HepG2 (cell line): Measurements from ENCODE around the gene PIP5KL1. TPM values are rescaled to one million over a fixed set of nuclear protein-coding genes. Genes with fewer than 3 reads are reported as not detected.

ENCODE experiments used
- MEF2D ChIP-seq: sonication (generic); formaldehyde crosslinking; IDR thresholded peaks from 2 replicates; pipeline ENCODE4 v1.5.1; 2020; ENCODE audit warnings: mild to moderate bottlenecking, missing genetic modification reagents
- MEIS2 ChIP-seq: sonication (generic); formaldehyde crosslinking; IDR thresholded peaks from 2 replicates; pipeline ENCODE4 v1.9.0; 2021; ENCODE audit warnings: mild to moderate bottlenecking, missing genetic modification reagents
- PAF1 ChIP-seq: IDR thresholded peaks from 2 replicates; pipeline ENCODE4 v1.6.1; 2016; ENCODE audit warnings: missing genetic modification reagents, missing compliant biosample characterization
- POLR2G ChIP-seq: fragments of 200-400 bp; formaldehyde crosslinking; IDR thresholded peaks from 2 replicates; pipeline ENCODE4 v1.6.1; 2018; ENCODE audit warnings: mild to moderate bottlenecking, low read depth, low read length, moderate library complexity
- ZNF12 ChIP-seq: sonication (generic); formaldehyde crosslinking; IDR thresholded peaks from 2 replicates; pipeline ENCODE4 v1.5.0; 2020; ENCODE audit warnings: missing genetic modification reagents
- ZNF775 ChIP-seq: sonication (generic); formaldehyde crosslinking; IDR thresholded peaks from 2 replicates; pipeline ENCODE4 v1.4.0; 2020; ENCODE audit warnings: missing genetic modification reagents, mild to moderate bottlenecking, moderate library complexity, borderline replicate concordance
- polyA plus RNA-seq, 8 experiments: library from polyadenylated mRNA; depleted of rRNA in 3 of 8; stranded (reverse) in 7 of 8; unstranded in 1 of 8; fragments of >200 nt; fragmentation: Illumina TruSeq in 4 of 8; extraction: Trizol in 4 of 8; gene quantifications; 2 replicates each; pipeline versions ENCODE4 v1.2.1 to v1.2.3, GENCODE V29; 2011 to 2016; ENCODE audit warnings: low read depth in 4 of 8, missing spikeins in 1 of 8, mixed read lengths in 1 of 8; ENCODE audit not compliant: insufficient read depth in 1 of 8
- total RNA-seq, 5 experiments: library from RNA; depleted of rRNA; stranded (reverse); fragments of >200 nt; fragmentation: Illumina TruSeq; extraction: Trizol; gene quantifications; 2 replicates each; pipeline ENCODE4 v1.2.3, GENCODE V29; 2016; ENCODE audit warnings: low read depth in 1 of 5
- TF ChIP-seq, protein P1 (sequence below): IDR thresholded peaks from 2 replicates; pipeline ENCODE4 v1.6.1; 2016; ENCODE audit warnings: low read depth
- TF ChIP-seq, protein P2 (sequence below): sonication (generic); formaldehyde crosslinking; IDR thresholded peaks from 2 replicates; pipeline ENCODE4 v1.4.0; 2020; ENCODE audit warnings: missing genetic modification reagents
- TF ChIP-seq, protein P3 (sequence below): sonication (generic); formaldehyde crosslinking; IDR thresholded peaks from 2 replicates; pipeline ENCODE4 v1.8.0; 2022; ENCODE audit warnings: mild to moderate bottlenecking, missing genetic modification reagents, borderline replicate concordance
- TF ChIP-seq, protein P4 (sequence below): sonication (generic); formaldehyde crosslinking; IDR thresholded peaks from 2 replicates; pipeline ENCODE4 v1.4.0; 2020; ENCODE audit warnings: missing genetic modification reagents, borderline replicate concordance
- TF ChIP-seq, protein P5 (sequence below): sonication (generic); formaldehyde crosslinking; IDR thresholded peaks from 2 replicates; pipeline ENCODE4 v1.4.0; 2020; ENCODE audit warnings: missing genetic modification reagents
- TF ChIP-seq, protein P6 (sequence below): sonication (generic); formaldehyde crosslinking; IDR thresholded peaks from 2 replicates; pipeline ENCODE4 v1.9.0; 2022; ENCODE audit warnings: missing genetic modification reagents, mild to moderate bottlenecking, borderline replicate concordance
- TF ChIP-seq, protein P7 (sequence below): sonication (generic); formaldehyde crosslinking; IDR thresholded peaks from 2 replicates; pipeline ENCODE4 v1.4.0; 2020; ENCODE audit warnings: mild to moderate bottlenecking, missing genetic modification reagents

PIP5KL1 gene
- total and polyA plus RNA-seq, 2 of the 13 experiments (the other 11 are each of a cell fraction or from before 2014, with no cell fraction given) = 0.20 to 0.49 TPM

DNA sequence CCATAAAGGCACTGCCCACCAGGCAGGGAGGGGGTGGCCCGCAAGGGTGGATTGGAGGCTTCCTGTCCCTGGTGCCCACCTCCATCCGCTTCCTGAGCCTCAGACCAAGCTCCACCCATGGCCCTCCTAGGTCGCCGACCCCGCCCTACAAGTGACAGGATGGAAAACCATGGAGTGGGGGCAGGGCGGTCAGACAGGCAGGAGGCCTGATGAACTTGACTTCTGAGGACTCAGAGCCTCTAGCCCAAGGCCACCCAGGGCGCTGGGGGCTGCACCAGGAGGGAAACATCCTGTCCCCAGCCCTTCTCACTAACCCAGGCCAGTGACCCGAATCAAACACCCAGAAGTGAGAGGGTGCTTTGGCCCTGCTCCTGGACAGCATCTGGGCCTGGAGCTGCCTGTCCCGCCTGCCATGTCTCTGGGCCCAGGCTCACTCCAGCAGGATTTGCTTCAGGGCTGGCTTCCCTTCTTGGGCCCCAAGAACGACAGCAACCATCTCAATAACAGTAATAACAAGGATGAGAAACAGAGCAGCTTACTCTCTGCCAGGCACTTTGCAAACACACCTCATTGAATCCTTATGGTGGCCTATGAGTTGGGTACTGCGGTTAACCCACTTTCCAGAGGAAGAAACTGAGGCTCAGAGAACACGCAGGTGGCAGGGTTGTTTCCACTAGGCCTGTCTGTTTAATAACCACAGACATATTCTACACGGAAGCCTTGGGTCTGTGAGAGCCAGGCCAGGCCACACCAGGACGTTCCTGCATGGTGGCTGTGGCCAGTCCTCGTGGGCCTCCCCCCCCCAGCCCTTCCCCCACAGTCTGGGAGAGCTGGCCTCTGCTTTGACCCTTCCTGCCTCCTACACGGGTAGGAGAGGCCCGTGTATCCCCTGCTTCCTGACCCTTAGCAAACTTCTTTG is 26.8 kb downstream of the PIP5KL1 start (continued):
- TF ChIP-seq, protein P1, sequence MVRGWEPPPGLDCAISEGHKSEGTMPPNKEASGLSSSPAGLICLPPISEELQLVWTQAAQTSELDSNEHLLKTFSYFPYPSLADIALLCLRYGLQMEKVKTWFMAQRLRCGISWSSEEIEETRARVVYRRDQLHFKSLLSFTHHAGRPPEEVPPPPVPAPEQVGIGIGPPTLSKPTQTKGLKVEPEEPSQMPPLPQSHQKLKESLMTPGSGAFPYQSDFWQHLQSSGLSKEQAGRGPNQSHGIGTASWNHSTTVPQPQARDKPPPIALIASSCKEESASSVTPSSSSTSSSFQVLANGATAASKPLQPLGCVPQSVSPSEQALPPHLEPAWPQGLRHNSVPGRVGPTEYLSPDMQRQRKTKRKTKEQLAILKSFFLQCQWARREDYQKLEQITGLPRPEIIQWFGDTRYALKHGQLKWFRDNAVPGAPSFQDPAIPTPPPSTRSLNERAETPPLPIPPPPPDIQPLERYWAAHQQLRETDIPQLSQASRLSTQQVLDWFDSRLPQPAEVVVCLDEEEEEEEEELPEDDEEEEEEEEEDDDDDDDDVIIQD (CRISPR knock-in tag) = peak; percentile 87
- TF ChIP-seq POLR2G (peak; percentile 57; the same call in 1 of the 2 replicates), PAF1 (CRISPR knock-in tag) (no peak), MEF2D (peak; percentile 73; the same call in 1 of the 2 replicates), MEIS2 (peak; percentile 93), ZNF12 (CRISPR knock-in tag) (0 out of 2 replicates have a peak, but pooled peaks have one; percentile 31), ZNF775 (CRISPR knock-in tag) (no peak)
- TF ChIP-seq, protein P2, sequence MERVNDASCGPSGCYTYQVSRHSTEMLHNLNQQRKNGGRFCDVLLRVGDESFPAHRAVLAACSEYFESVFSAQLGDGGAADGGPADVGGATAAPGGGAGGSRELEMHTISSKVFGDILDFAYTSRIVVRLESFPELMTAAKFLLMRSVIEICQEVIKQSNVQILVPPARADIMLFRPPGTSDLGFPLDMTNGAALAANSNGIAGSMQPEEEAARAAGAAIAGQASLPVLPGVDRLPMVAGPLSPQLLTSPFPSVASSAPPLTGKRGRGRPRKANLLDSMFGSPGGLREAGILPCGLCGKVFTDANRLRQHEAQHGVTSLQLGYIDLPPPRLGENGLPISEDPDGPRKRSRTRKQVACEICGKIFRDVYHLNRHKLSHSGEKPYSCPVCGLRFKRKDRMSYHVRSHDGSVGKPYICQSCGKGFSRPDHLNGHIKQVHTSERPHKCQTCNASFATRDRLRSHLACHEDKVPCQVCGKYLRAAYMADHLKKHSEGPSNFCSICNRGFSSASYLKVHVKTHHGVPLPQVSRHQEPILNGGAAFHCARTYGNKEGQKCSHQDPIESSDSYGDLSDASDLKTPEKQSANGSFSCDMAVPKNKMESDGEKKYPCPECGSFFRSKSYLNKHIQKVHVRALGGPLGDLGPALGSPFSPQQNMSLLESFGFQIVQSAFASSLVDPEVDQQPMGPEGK (CRISPR knock-in tag) = peak; percentile 94
- TF ChIP-seq, protein P3, sequence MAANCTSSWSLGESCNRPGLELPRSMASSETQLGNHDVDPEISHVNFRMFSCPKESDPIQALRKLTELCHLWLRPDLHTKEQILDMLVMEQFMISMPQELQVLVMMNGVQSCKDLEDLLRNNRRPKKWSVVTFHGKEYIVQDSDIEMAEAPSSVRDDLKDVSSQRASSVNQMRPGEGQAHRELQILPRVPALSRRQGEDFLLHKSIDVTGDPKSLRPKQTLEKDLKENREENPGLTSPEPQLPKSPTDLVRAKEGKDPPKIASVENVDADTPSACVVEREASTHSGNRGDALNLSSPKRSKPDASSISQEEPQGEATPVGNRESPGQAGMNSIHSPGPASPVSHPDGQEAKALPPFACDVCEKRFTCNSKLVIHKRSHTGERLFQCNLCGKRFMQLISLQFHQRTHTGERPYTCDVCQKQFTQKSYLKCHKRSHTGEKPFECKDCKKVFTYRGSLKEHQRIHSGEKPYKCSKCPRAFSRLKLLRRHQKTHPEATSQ = no peak
- TF ChIP-seq, protein P4, sequence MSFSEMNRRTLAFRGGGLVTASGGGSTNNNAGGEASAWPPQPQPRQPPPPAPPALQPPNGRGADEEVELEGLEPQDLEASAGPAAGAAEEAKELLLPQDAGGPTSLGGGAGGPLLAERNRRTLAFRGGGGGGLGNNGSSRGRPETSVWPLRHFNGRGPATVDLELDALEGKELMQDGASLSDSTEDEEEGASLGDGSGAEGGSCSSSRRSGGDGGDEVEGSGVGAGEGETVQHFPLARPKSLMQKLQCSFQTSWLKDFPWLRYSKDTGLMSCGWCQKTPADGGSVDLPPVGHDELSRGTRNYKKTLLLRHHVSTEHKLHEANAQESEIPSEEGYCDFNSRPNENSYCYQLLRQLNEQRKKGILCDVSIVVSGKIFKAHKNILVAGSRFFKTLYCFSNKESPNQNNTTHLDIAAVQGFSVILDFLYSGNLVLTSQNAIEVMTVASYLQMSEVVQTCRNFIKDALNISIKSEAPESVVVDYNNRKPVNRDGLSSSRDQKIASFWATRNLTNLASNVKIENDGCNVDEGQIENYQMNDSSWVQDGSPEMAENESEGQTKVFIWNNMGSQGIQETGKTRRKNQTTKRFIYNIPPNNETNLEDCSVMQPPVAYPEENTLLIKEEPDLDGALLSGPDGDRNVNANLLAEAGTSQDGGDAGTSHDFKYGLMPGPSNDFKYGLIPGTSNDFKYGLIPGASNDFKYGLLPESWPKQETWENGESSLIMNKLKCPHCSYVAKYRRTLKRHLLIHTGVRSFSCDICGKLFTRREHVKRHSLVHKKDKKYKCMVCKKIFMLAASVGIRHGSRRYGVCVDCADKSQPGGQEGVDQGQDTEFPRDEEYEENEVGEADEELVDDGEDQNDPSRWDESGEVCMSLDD (CRISPR knock-in tag) = peak; percentile 32; the same call in 1 of the 2 replicates
- TF ChIP-seq, protein P5, sequence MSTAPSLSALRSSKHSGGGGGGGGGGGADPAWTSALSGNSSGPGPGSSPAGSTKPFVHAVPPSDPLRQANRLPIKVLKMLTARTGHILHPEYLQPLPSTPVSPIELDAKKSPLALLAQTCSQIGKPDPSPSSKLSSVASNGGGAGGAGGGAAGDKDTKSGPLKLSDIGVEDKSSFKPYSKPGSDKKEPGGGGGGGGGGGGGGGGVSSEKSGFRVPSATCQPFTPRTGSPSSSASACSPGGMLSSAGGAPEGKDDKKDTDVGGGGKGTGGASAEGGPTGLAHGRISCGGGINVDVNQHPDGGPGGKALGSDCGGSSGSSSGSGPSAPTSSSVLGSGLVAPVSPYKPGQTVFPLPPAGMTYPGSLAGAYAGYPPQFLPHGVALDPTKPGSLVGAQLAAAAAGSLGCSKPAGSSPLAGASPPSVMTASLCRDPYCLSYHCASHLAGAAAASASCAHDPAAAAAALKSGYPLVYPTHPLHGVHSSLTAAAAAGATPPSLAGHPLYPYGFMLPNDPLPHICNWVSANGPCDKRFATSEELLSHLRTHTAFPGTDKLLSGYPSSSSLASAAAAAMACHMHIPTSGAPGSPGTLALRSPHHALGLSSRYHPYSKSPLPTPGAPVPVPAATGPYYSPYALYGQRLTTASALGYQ (CRISPR knock-in tag) = peak; percentile 59; the same call in 1 of the 2 replicates
- TF ChIP-seq, protein P6, sequence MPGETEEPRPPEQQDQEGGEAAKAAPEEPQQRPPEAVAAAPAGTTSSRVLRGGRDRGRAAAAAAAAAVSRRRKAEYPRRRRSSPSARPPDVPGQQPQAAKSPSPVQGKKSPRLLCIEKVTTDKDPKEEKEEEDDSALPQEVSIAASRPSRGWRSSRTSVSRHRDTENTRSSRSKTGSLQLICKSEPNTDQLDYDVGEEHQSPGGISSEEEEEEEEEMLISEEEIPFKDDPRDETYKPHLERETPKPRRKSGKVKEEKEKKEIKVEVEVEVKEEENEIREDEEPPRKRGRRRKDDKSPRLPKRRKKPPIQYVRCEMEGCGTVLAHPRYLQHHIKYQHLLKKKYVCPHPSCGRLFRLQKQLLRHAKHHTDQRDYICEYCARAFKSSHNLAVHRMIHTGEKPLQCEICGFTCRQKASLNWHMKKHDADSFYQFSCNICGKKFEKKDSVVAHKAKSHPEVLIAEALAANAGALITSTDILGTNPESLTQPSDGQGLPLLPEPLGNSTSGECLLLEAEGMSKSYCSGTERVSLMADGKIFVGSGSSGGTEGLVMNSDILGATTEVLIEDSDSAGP (CRISPR knock-in tag) = peak; percentile 78; the same call in 1 of the 2 replicates
- TF ChIP-seq, protein P7, sequence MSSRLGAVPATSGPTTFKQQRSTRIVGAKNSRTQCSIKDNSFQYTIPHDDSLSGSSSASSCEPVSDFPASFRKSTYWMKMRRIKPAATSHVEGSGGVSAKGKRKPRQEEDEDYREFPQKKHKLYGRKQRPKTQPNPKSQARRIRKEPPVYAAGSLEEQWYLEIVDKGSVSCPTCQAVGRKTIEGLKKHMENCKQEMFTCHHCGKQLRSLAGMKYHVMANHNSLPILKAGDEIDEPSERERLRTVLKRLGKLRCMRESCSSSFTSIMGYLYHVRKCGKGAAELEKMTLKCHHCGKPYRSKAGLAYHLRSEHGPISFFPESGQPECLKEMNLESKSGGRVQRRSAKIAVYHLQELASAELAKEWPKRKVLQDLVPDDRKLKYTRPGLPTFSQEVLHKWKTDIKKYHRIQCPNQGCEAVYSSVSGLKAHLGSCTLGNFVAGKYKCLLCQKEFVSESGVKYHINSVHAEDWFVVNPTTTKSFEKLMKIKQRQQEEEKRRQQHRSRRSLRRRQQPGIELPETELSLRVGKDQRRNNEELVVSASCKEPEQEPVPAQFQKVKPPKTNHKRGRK (CRISPR knock-in tag) = no peak
